ENCODE measurements around the gene OR2A5. TPM values are rescaled to one million over a fixed set of nuclear protein-coding genes. Genes with fewer than 3 reads are reported as not detected.

Gene OR2A5
- total RNA-seq, 1 donor from 2014 or later = not detected

Other genes with a start within 250 kb of the OR2A5 start
- 96.8 and 109 TPM in 2 replicates for gene TCAF1, start 146.8 kb upstream of the OR2A5 start, total RNA-seq
- gene OR2F2, start 113.7 kb upstream of the OR2A5 start, total RNA-seq = not detected in 2 replicates
- gene OR2F1, start 94.1 kb upstream of the OR2A5 start, total RNA-seq = not detected in 2 replicates
- 0.03 TPM in 1 of 2 replicates, not detected in the other for gene OR6B1, start 48.6 kb upstream of the OR2A5 start, total RNA-seq
- not detected in 2 replicates for gene OR2A25, start 20.9 kb downstream of the OR2A5 start, total RNA-seq
- not detected in 2 replicates for gene OR2A12, start 37.3 kb downstream of the OR2A5 start, total RNA-seq
- gene OR2A2, start 60.6 kb downstream of the OR2A5 start, total RNA-seq = not detected in 2 replicates
- not detected in 2 replicates for gene OR2A14, start 74.2 kb downstream of the OR2A5 start, total RNA-seq
- not detected in 2 replicates for gene CTAGE4, start 134.5 kb downstream of the OR2A5 start, total RNA-seq
- 0.21 TPM in 2 replicates for gene ARHGEF35, start 146.9 kb downstream of the OR2A5 start, total RNA-seq
- not detected in 2 replicates for gene OR2A42, start 190.7 kb downstream of the OR2A5 start, total RNA-seq
- not detected in 2 replicates for gene OR2A7, start 215.8 kb downstream of the OR2A5 start, total RNA-seq
- not detected in 2 replicates for gene CTAGE8, start 220.3 kb downstream of the OR2A5 start, total RNA-seq

All from myocyte (in vitro differentiated cells).